HCT116 (cell line): ENCODE measurements around the gene EFNB2. TPM values are rescaled to one million over a fixed set of nuclear protein-coding genes. Genes with fewer than 3 reads are reported as not detected.

Experiments used
- ATAC-seq: fragments of 200-7000 bp; cut with Tn5 transposase; 2 replicates; pipeline ENCODE4 v1.9.1; 2020; ENCODE audit warnings: mild to moderate bottlenecking, moderate library complexity
- Bru-seq: library from RNA; stranded (reverse); fragments of 400-500 nt; gene quantifications from one replicate; lab custom pipeline; 2021; lab: Mats Ljungman, UMichigan
- BruChase-seq, 2 experiments: library from RNA; stranded (reverse); fragments of 400-500 nt; gene quantifications; one replicate each; lab custom pipeline; 2021; lab: Mats Ljungman, UMichigan
- BruUV-seq: library from RNA; stranded (reverse); fragments of 400-500 nt; replicated peaks from 2 replicates; lab custom pipeline; 2021; lab: Mats Ljungman, UMichigan
- CTCF ChIA-PET: fragments of 300-600 bp; sonication (Branson Sonifier 250); formaldehyde crosslinking; loops from one replicate; lab custom pipeline; 2021; ENCODE audit warnings: antibody characterized with exemption; lab: Charles Lee
- POLR2A ChIA-PET: fragments of 300-600, 350-600 bp; sonication (Branson Sonifier 250); formaldehyde crosslinking; loops from one replicate; lab custom pipeline; 2021; ENCODE audit warnings: antibody characterized with exemption; lab: Charles Lee
- RAD21 ChIA-PET, 2 experiments: fragments of 300-600 bp; sonication (Branson Sonifier 250); formaldehyde crosslinking; loops; one replicate each; lab custom pipeline; 2023; ENCODE audit warnings: low total read pairs in 2 of 2; ENCODE audit not compliant: uncharacterized antibody in 2 of 2, unreplicated experiment in 2 of 2, low non-redundant PET in 1 of 2; lab: Charles Lee
- DNase-seq: peaks from one replicate; pipeline ENCODE4 v3.0.0-alpha.2; 2010; ENCODE audit warnings: low read depth, low spot score
- H2AFZ ChIP-seq: fragments of 200-600 bp; shearing (Covaris generic), sonication (generic); 2 replicates; pipeline ENCODE4 v1.6.1; 2017; ENCODE audit warnings: low read depth, mixed run types, mixed read lengths, antibody characterized with exemption, low read length; ENCODE audit not compliant: poor library complexity, severe bottlenecking
- H3K27ac ChIP-seq: 2 replicates; pipeline ENCODE4 v1.5.1; 2012; ENCODE audit warnings: low read depth, low read length
- H3K27me3 ChIP-seq: fragments of 200-600 bp; sonication (generic); 2 replicates; pipeline ENCODE4 v1.6.1; 2016; ENCODE audit warnings: mixed run types, low read length, mixed read lengths; ENCODE audit not compliant: insufficient read depth
- H3K36me3 ChIP-seq, 2 experiments: fragments of 200-500 bp in 1 of 2; fragments of 200-600 bp in 1 of 2; sonication (Bioruptor generic) in 1 of 2; sonication (generic) in 1 of 2; 2 replicates each; pipeline versions ENCODE4 v1.5.1 to v1.6.1; 2014 to 2016; ENCODE audit warnings: low read length in 2 of 2, inconsistent platforms in 1 of 2, mixed read lengths in 1 of 2, mixed run types in 1 of 2; ENCODE audit not compliant: insufficient read depth in 2 of 2, control insufficient read depth in 1 of 2
- H3K4me1 ChIP-seq, 2 experiments: fragments of 200-600 bp in 1 of 2; sonication (generic) in 1 of 2; 2 replicates each; pipeline versions ENCODE4 v1.5.1 to v1.6.1; 2012 to 2017; ENCODE audit warnings: low read length in 2 of 2, inconsistent platforms in 1 of 2, mild to moderate bottlenecking in 1 of 2, mixed read lengths in 1 of 2, mixed run types in 1 of 2, moderate library complexity in 1 of 2; ENCODE audit not compliant: insufficient read depth in 2 of 2, control insufficient read depth in 1 of 2
- H3K4me2 ChIP-seq: fragments of 200-600 bp; sonication (generic); 2 replicates; pipeline ENCODE4 v1.6.1; 2017; ENCODE audit warnings: mixed run types, low read length, mixed read lengths
- H3K4me3 ChIP-seq, 2 experiments: fragments of 200-600 bp in 1 of 2; sonication (generic) in 1 of 2; replicated peaks in 1 of 2; 2 replicates each; pipeline ENCODE4 v1.5.1; 2011 to 2016; ENCODE audit warnings: low read length in 2 of 2, control low read depth in 1 of 2, low read depth in 1 of 2, mild to moderate bottlenecking in 1 of 2, mixed read lengths in 1 of 2, mixed run types in 1 of 2
- H3K79me2 ChIP-seq: fragments of 200-600 bp; sonication (generic); 2 replicates; pipeline ENCODE4 v1.6.1; 2017; ENCODE audit warnings: mild to moderate bottlenecking, mixed run types, low read length, moderate library complexity, mixed read lengths; ENCODE audit not compliant: insufficient read depth
- H3K9ac ChIP-seq: fragments of 200-600 bp; sonication (generic); 2 replicates; pipeline ENCODE4 v1.6.1; 2016; ENCODE audit warnings: low read length, mixed read lengths
- H3K9me2 ChIP-seq: fragments of 200-600 bp; sonication (generic), shearing (Covaris generic); 2 replicates; pipeline ENCODE4 v1.6.1; 2017; ENCODE audit warnings: mixed run types, mild to moderate bottlenecking, moderate library complexity; ENCODE audit not compliant: insufficient read depth
- H3K9me3 ChIP-seq, 2 experiments: fragments of 200-500 bp in 1 of 2; fragments of 200-600 bp in 1 of 2; sonication (Bioruptor generic) in 1 of 2; sonication (generic) in 1 of 2; 2 replicates each; pipeline ENCODE4 v1.6.1; 2014 to 2017; ENCODE audit warnings: low read length in 2 of 2, mixed read lengths in 2 of 2, inconsistent platforms in 1 of 2, low read depth in 1 of 2, mild to moderate bottlenecking in 1 of 2, mixed run types in 1 of 2, moderate library complexity in 1 of 2; ENCODE audit not compliant: control insufficient read depth in 1 of 2, insufficient read depth in 1 of 2
- H4K20me1 ChIP-seq: fragments of 200-600 bp; sonication (generic), shearing (Covaris generic); 2 replicates; pipeline ENCODE4 v1.6.1; 2017; ENCODE audit warnings: mixed run types, mild to moderate bottlenecking, moderate library complexity; ENCODE audit not compliant: insufficient read depth
- CEBPB ChIP-seq: IDR thresholded peaks from 2 replicates; pipeline ENCODE4 v1.6.1; 2012; ENCODE audit warnings: low read depth
- EGR1 ChIP-seq: IDR thresholded peaks from 2 replicates; pipeline ENCODE4 v1.6.1; 2012; ENCODE audit warnings: low read depth
- EZH2phosphoT487 ChIP-seq: fragments of 200-600 bp; IDR thresholded peaks from 2 replicates; pipeline ENCODE4 v1.6.1; 2018; ENCODE audit warnings: antibody characterized with exemption, borderline replicate concordance
- POLR2A ChIP-seq: IDR thresholded peaks from 2 replicates; pipeline ENCODE4 v1.7.0; 2011; ENCODE audit warnings: borderline replicate concordance; ENCODE audit not compliant: insufficient read depth, insufficient read length; ENCODE audit errors: extremely low read depth
- POLR2AphosphoS5 ChIP-seq: IDR thresholded peaks from 2 replicates; pipeline ENCODE4 v1.6.1; 2011; ENCODE audit warnings: mild to moderate bottlenecking, low read depth, low read length, moderate library complexity
- RAD21 ChIP-seq: IDR thresholded peaks from 2 replicates; pipeline ENCODE4 v1.6.1; 2012; ENCODE audit warnings: low read depth, mild to moderate bottlenecking
- SIN3A ChIP-seq: IDR thresholded peaks from 2 replicates; pipeline ENCODE4 v1.6.1; 2012; ENCODE audit warnings: low read depth
- SP1 ChIP-seq: IDR thresholded peaks from 2 replicates; pipeline ENCODE4 v1.6.1; 2012; ENCODE audit warnings: low read depth
- ZFX ChIP-seq: fragments of 450-650 bp; IDR thresholded peaks from 2 replicates; pipeline ENCODE4 v1.6.1; 2017
- intact Hi-C: fragments of 100-400 bp; cut with micrococcal nuclease; formaldehyde crosslinking; loops from 2 replicates; pipeline ENCODE4 v1.10.0; 2022
- long read RNA-seq: library from polyadenylated mRNA; unstranded; transcript quantifications from one replicate; pipeline ENCODE4 v2.0.0, GENCODE V29; 2021; ENCODE audit not compliant: unreplicated experiment
- polyA plus RNA-seq: library from polyadenylated mRNA; unstranded; fragments of >200 nt; gene quantifications from 2 replicates; pipeline ENCODE4 v1.2.1, GENCODE V29; 2012; ENCODE audit warnings: missing spikeins
- total RNA-seq: library from RNA; stranded (reverse); gene quantifications from one replicate; pipeline ENCODE4 v1.2.1, GENCODE V29; 2021; ENCODE audit not compliant: unreplicated experiment
- TF ChIP-seq, protein P1 (sequence below): IDR thresholded peaks from 2 replicates; pipeline ENCODE4 v1.6.1; 2012
- TF ChIP-seq, protein P2 (sequence below): IDR thresholded peaks from 2 replicates; pipeline ENCODE4 v1.6.1; 2012

EFNB2 gene
- 30.9 TPM for total RNA-seq
- polyA plus RNA-seq, result 13.5 and 18.0 TPM in 2 replicates
- Bru-seq, nascent RNA, result percentile 95 among the genes with signal in this experiment
- percentile 68 among the genes with signal in this experiment for BruChase-seq, experiment 1, labeled RNA remaining after a 6-hour chase
- percentile 88 among the genes with signal in this experiment for BruChase-seq, experiment 2, labeled RNA remaining after a 2-hour chase
- long read RNA-seq, full-length matches to known transcripts, result 102 of 119 reads
- long read RNA-seq, partial matches to known transcripts, result 2 of 119 reads
- long read RNA-seq, other reads (novel, unspliced or antisense), result 15 of 119 reads

- Histone ChIP-seq H3K27ac (peak within 1 kb of the TSS; percentile 81), H3K4me3 (peak within 1 kb of the TSS; percentile 76 to 90), H4K20me1 (peaks cover 15% of the 10 kb centered on the region; the same call in 1 of the 2 replicates), H3K9ac (peak within 1 kb of the TSS; percentile 75), H3K79me2 (peaks cover 45% of the 10 kb centered on the region), H3K4me1 (peaks cover 8 to 24% of the 10 kb centered on the region in 2 experiments), H3K9me2 (no peaks in the 10 kb centered on the region), H3K4me2 (peak within 1 kb of the TSS; percentile 96), H3K36me3 (peaks cover 3% of the 10 kb centered on the region in 2 experiments; a peak in 2 of 4 replicates), H3K9me3 (no peaks in the 10 kb centered on the region), H3K27me3 (no peaks in the 10 kb centered on the region), H2AFZ (peak within 1 kb of the TSS; percentile 43)
- ChIA-PET CTCF (interaction anchor here (0.8 to 3.0 kb wide), 8 partner anchors 26 to 1125 kb away, joined by 3 to 17 read pairs (median 4); no protein-coding TSS in a partner anchor), RAD21 (interaction anchor here (0.7 kb wide), 2 partner anchors 85 to 342 kb away, joined by 3 read pairs; no protein-coding TSS in a partner anchor), POLR2A (interaction anchor here (0.9 to 1.9 kb wide), 5 partner anchors 9 to 1964 kb away, joined by 3 to 7 read pairs (median 3); no protein-coding TSS in a partner anchor)
- intact Hi-C loops, result loop anchor here (1.0 to 10.0 kb wide), 6 partner anchors 382 to 1964 kb away; no protein-coding TSS in a partner anchor
- peak; percentile 85 for DNase-seq
- TF ChIP-seq RAD21 (peak; percentile 34), EGR1 (no peak), SP1 (peak; percentile 86), EZH2phosphoT487 (no peak), CEBPB (no peak), POLR2A (peak; percentile 95), SIN3A (peak; percentile 47; the same call in 1 of the 2 replicates), POLR2AphosphoS5 (peak; percentile 98), ZFX (peak; percentile 7)
- TF ChIP-seq, protein P1, sequence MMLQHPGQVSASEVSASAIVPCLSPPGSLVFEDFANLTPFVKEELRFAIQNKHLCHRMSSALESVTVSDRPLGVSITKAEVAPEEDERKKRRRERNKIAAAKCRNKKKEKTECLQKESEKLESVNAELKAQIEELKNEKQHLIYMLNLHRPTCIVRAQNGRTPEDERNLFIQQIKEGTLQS, result no peak
- TF ChIP-seq, protein P2, sequence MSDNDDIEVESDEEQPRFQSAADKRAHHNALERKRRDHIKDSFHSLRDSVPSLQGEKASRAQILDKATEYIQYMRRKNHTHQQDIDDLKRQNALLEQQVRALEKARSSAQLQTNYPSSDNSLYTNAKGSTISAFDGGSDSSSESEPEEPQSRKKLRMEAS, result peak; percentile 41
- no TSS peak for BruUV-seq
- peak; percentile 85 for ATAC-seq
Measured at GRCh38 chr13:106535552-106536243, at the start of gene EFNB2. Gene EFNB2 (minus strand): TSS chr13:106535662. CDS start chr13:106534964, 698 bp downstream.
